Colonic mucosa (tissue), 4 donors: ENCODE measurements around the gene GASK1A. TPM values are rescaled to one million over a fixed set of nuclear protein-coding genes. Genes with fewer than 3 reads are reported as not detected.

Source experiments
- DNase-seq: peaks from one replicate; pipeline ENCODE4 v3.0.0-alpha.2; 2020
- H3K27ac ChIP-seq: fragments of 200-600 bp; one replicate; pipeline ENCODE4 v1.8.0; 2021
- H3K27me3 ChIP-seq: fragments of 200-600 bp; one replicate; pipeline ENCODE4 v1.8.0; 2021
- H3K36me3 ChIP-seq: fragments of 200-600 bp; one replicate; pipeline ENCODE4 v1.8.0; 2021
- H3K4me1 ChIP-seq: fragments of 200-600 bp; one replicate; pipeline ENCODE4 v1.8.0; 2021; ENCODE audit warnings: mild to moderate bottlenecking
- H3K4me3 ChIP-seq: fragments of 200-600 bp; one replicate; pipeline ENCODE4 v1.8.0; 2021
- H3K9ac ChIP-seq, 2 donors: one replicate each; pipeline ENCODE4 v1.7.0; 2013; ENCODE audit warnings: control low read depth in 2 of 2, low read depth in 2 of 2, low read length in 2 of 2
- H3K9me3 ChIP-seq: fragments of 200-600 bp; one replicate; pipeline ENCODE4 v1.8.0; 2021
- intact Hi-C: fragments of 100-400 bp; cut with DNase I; formaldehyde crosslinking; loops from one replicate; pipeline ENCODE4 v1.14.1; 2022
- total RNA-seq, 2 donors: library from RNA; stranded (reverse); fragmentation: NEBNext Ultra II Directional in 1 of 2; extraction: Animal tissue kit (Norgen Biotek cat#: 25700) in 1 of 2; gene quantifications; one replicate each; pipeline ENCODE4 v1.2.1, GENCODE V29; 2021
- TF ChIP-seq, protein P1 (sequence below): fragments of 200-600 bp; IDR thresholded peaks from one replicate; pipeline ENCODE4 v1.8.0; 2022; ENCODE audit warnings: antibody characterized with exemption, mild to moderate bottlenecking
- donor health status: healthy.
- donor health status: DM: no; HTN: no; CAD: no.
- donor health status: DM: no; HTN: no; CAD: no.

Gene GASK1A
- total RNA-seq, 2 donors from 2014 or later = 1.3 to 2.2 TPM

DNA sequence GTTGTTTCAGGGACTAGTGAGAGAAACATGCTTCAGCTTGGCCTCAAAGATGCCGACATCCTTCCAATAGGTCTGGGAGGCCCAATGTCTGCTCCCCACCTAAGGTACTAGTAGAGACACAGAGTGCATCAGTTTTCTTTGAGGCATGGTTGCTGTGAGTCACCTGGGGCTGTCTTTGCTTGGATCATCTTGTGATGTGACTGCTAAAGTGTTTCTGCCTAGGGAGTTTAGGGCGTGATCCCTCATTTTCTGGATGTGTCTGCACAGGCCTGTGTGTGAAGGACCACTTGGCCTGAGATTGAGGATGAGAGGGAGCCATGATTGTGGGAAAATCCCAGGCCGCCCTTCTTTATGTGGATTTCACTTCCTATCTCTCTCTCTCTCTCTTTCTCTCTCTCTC, 4.8 kb downstream of the GASK1A start:
- no peak overlapping the region for H3K9ac ChIP-seq
- no peak overlapping the region for H3K4me3 ChIP-seq
- no peak overlapping the region for H3K27ac ChIP-seq
- H3K4me1 ChIP-seq = no peaks in the 10 kb centered on the region
- DNase-seq = no peak
- H3K36me3 ChIP-seq = no peaks in the 10 kb centered on the region
- intact Hi-C loops = no loop called here
- H3K9me3 ChIP-seq = no peaks in the 10 kb centered on the region
- TF ChIP-seq, protein P1, sequence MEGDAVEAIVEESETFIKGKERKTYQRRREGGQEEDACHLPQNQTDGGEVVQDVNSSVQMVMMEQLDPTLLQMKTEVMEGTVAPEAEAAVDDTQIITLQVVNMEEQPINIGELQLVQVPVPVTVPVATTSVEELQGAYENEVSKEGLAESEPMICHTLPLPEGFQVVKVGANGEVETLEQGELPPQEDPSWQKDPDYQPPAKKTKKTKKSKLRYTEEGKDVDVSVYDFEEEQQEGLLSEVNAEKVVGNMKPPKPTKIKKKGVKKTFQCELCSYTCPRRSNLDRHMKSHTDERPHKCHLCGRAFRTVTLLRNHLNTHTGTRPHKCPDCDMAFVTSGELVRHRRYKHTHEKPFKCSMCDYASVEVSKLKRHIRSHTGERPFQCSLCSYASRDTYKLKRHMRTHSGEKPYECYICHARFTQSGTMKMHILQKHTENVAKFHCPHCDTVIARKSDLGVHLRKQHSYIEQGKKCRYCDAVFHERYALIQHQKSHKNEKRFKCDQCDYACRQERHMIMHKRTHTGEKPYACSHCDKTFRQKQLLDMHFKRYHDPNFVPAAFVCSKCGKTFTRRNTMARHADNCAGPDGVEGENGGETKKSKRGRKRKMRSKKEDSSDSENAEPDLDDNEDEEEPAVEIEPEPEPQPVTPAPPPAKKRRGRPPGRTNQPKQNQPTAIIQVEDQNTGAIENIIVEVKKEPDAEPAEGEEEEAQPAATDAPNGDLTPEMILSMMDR = no peak
- H3K27me3 ChIP-seq = peaks cover 2% of the 10 kb centered on the region

GRCh38 chr3:42984701-42985100, 5.6 kb downstream of the GASK1A start:
- no peak overlapping the region for H3K4me3 ChIP-seq
- TF ChIP-seq, protein P1 = no peak
- no peak for DNase-seq
- no peaks in the 10 kb centered on the region for H3K36me3 ChIP-seq
- H3K9me3 ChIP-seq = no peaks in the 10 kb centered on the region
- H3K4me1 ChIP-seq = no peaks in the 10 kb centered on the region
- no peaks in the 10 kb centered on the region for H3K27me3 ChIP-seq
- H3K27ac ChIP-seq = no peak overlapping the region
- intact Hi-C loops = no loop called here
- H3K9ac ChIP-seq = no peak overlapping the region

DNA sequence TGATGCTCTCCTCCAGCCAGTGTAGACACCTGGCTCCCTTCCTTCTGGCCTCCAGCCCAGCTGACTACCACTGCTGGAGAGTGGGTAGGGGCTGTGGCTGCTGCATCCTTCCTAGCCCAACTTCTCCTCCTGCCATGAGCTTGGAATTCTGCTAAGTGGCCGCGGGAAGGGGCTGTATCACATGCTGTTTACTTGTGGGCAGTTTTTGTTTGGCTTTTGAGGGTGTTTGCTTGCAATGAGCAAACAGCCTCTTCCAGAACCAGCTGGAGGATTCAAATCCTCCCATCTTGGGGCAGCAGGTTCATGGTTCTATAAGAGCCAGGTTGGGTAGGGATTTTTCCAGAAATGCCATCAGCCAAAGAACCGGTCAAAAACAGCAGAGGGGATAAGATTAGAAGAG, 9.0 kb downstream of the GASK1A start:
- Histone ChIP-seq H3K9me3 (no peaks in the 10 kb centered on the region), H3K36me3 (no peaks in the 10 kb centered on the region), H3K27me3 (no peaks in the 10 kb centered on the region), H3K27ac (no peak overlapping the region), H3K9ac (no peak overlapping the region), H3K4me3 (no peak overlapping the region), H3K4me1 (no peaks in the 10 kb centered on the region)
- intact Hi-C loops = no loop called here
- no peak for DNase-seq
- TF ChIP-seq, protein P1 = no peak

DNA sequence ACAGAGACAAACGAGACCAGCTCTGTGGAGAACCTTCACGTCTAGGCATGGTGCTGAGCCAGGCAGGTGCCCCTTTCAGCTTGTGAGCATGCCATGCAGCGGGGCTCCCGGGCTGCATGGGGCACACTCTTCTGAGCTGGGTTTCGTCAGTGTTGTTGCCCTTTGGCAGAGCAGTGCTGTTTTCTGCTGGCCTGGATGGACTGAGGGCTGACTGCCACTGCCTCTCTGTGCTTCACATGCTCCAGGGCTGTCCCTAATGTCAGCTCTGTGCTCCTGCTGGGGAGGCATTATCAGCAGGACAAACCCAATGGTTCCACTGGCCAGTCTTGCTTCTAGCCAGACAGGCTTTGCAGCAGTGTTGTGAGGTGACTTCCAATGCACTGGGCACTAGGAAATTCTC, 9.5 kb downstream of the GASK1A start:
- Histone ChIP-seq H3K27ac (no peak overlapping the region), H3K9ac (no peak overlapping the region), H3K27me3 (no peaks in the 10 kb centered on the region), H3K9me3 (no peaks in the 10 kb centered on the region), H3K36me3 (no peaks in the 10 kb centered on the region), H3K4me3 (no peak overlapping the region), H3K4me1 (no peaks in the 10 kb centered on the region)
- DNase-seq = no peak
- intact Hi-C loops = no loop called here
- TF ChIP-seq, protein P1 = no peak

GRCh38 chr3:42991341-42992315, 12.5 kb downstream of the GASK1A start:
- TF ChIP-seq, protein P1 = no peak
- H3K36me3 ChIP-seq = no peaks in the 10 kb centered on the region
- H3K4me1 ChIP-seq = no peaks in the 10 kb centered on the region
- intact Hi-C loops = no loop called here
- H3K9ac ChIP-seq = no peak overlapping the region
- H3K27me3 ChIP-seq = no peaks in the 10 kb centered on the region
- H3K27ac ChIP-seq = no peak overlapping the region
- no peak overlapping the region for H3K4me3 ChIP-seq
- H3K9me3 ChIP-seq = no peaks in the 10 kb centered on the region
- no peak for DNase-seq
